H7 (cell line): Measurements from ENCODE around the gene NR2F1-AS1. TPM values are rescaled to one million over a fixed set of nuclear protein-coding genes. Genes with fewer than 3 reads are reported as not detected.
"Not testable (repeated sequence)": the region's sequence is repeated elsewhere in the genome, so short reads cannot be mapped to it uniquely, and the experiment has no call there.

Experiments
- DNase-seq: peaks from one replicate; pipeline ENCODE4 v3.0.0; 2012
- H3K27me3 ChIP-seq: 2 replicates; pipeline ENCODE4 v1.6.0; 2011; ENCODE audit warnings: mild to moderate bottlenecking, low read length; ENCODE audit not compliant: control insufficient read depth, insufficient read depth
- H3K36me3 ChIP-seq: replicated peaks from 2 replicates; pipeline ENCODE4 v1.5.1; 2011; ENCODE audit warnings: low read length; ENCODE audit not compliant: control insufficient read depth, insufficient read depth
- H3K4me3 ChIP-seq: 2 replicates; pipeline ENCODE4 v1.5.1; 2011; ENCODE audit warnings: low read depth, mild to moderate bottlenecking, control low read depth, low read length, moderate library complexity; ENCODE audit not compliant: insufficient read depth
- total RNA-seq: library from RNA; depleted of rRNA; stranded (reverse); fragments of >200 nt; shearing (Covaris generic); gene quantifications from 2 replicates; pipeline ENCODE4 v1.2.3, GENCODE V29; 2014

NR2F1-AS1 gene
- total RNA-seq, 1 experiment from 2014 or later = 1.1 TPM

DNA sequence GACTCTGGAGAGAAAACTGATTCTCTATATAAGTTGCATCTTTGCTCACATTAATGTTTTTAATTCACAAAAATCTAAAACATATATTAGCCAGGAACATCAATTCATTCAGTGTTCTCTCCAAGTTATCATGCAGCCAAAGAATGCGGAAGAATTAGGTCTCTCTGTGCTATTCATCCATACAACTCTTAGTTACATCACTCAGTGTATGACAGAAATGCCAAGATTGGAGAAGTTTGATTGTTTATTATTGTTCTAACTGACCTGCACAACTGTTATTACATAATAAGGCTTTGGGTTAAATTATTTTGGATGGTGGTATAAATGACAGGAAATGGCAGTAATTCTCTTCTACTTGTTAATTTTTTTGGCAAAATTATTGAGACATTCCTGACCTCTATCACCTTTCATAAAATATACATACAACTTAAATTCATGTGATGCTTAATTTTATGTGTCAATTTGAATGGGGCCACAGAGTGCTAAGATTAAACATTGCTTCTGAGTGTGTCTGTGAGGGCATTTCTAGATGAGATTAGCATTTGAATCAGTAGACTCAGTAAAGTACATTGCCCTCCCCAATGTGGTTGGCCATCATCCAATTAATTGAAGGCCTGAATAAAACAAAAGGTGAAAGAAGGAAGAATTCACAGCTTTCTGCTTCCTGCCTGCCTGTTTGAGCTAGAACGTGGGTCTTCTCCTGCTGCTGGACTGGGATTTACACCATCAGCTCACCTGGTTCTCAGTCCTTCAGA, 70.2 kb downstream of the NR2F1-AS1 start:
- H3K4me3 ChIP-seq = no peak overlapping the region
- DNase-seq = no peak
- no peaks in the 10 kb centered on the region for H3K27me3 ChIP-seq

GRCh38 chr5:93505553-93505952, 75.5 kb downstream of the NR2F1-AS1 start:
- not testable (repeated sequence) for DNase-seq, H3K4me3 ChIP-seq, H3K36me3 ChIP-seq, H3K27me3 ChIP-seq

More for the DNA sequence above, 70.2 kb downstream of the NR2F1-AS1 start:
- no peaks in the 10 kb centered on the region for H3K36me3 ChIP-seq

- Histone ChIP-seq H3K27me3 (no peaks in the 10 kb centered on the region), H3K4me3 (no peak overlapping the region)
- DNase-seq = no peak
Observed at GRCh38 chr5:93503598-93504067, 77.4 kb downstream of the NR2F1-AS1 start.

DNA sequence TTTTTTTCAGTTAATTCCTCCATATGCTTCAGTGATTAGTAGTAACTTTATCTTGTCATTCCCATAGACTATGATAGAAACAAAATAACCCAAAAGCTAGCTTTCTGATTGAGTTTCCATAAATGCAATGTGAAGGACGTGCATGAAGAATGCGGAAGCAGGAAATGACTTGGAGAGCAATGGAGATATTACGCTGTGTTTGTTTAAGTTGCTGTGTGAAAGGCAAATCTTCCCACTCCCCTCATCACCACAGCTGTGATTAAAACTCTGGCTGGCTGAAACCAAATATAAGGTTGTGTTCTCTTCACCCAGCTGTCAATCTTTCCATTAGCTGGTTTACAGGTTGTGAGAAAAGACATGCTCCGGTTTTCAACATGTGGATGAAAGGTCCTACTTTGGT, 83.9 kb downstream of the NR2F1-AS1 start:
- Histone ChIP-seq H3K4me3 (no peak overlapping the region), H3K36me3 (no peaks in the 10 kb centered on the region), H3K27me3 (no peaks in the 10 kb centered on the region)
- DNase-seq = no peak

More at GRCh38 chr5:93503598-93504067, 77.4 kb downstream of the NR2F1-AS1 start:
- H3K36me3 ChIP-seq = no peaks in the 10 kb centered on the region

GRCh38 chr5:93479982-93480509, 101.0 kb downstream of the NR2F1-AS1 start:
- Histone ChIP-seq H3K4me3 (no peak overlapping the region), H3K36me3 (no peaks in the 10 kb centered on the region), H3K27me3 (no peaks in the 10 kb centered on the region)
- DNase-seq = no peak

DNA sequence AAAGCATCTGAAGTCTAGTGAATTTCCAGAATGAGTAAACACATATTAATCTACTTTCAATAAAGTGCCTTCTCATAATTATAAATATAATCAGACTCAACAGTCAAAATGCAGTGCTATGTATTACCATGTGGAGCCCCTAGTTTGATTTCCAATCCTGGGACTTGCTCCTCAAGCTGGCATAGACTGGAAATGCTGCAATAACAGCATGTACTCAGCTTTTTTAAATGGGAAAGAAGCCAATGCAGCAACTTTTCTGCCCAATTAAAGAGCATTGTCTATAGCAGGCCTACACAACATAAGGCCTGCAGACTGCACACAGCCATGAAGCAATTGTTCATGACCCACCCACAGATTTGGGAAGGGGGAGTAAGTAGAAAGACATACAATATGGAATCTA, 103.2 kb downstream of the NR2F1-AS1 start:
- Histone ChIP-seq H3K27me3 (no peaks in the 10 kb centered on the region), H3K4me3 (no peak overlapping the region), H3K36me3 (no peaks in the 10 kb centered on the region)
- no peak for DNase-seq

DNA sequence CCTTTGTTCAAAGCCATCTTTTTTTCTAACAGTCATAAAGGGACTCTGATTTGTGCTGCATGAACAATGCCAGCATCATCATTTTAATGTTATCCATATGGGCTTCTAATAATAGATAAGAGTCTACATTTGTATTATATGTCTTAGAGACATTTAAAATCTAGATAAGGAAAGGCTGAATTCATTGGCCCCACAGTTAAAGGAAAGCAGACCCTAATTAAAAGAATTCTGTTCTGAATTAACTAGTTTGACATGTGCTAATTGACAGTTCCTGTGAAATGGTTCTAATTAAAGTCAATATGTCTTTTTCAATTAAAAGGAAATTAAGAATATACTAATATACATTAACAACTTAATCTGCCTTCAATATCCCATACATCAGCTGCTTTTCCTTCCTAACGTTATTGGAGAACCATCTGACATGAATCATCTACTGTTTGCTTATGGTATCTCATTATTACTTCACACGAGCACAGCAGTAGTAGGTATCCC, 104.7 kb downstream of the NR2F1-AS1 start:
- H3K36me3 ChIP-seq = no peaks in the 10 kb centered on the region
- DNase-seq = no peak
- H3K4me3 ChIP-seq = no peak overlapping the region
- H3K27me3 ChIP-seq = no peaks in the 10 kb centered on the region

- H3K27me3 ChIP-seq = no peaks in the 10 kb centered on the region
- no peak overlapping the region for H3K4me3 ChIP-seq
- no peak for DNase-seq
- H3K36me3 ChIP-seq = no peaks in the 10 kb centered on the region
Observed at GRCh38 chr5:93462916-93463315, 118.1 kb downstream of the NR2F1-AS1 start.

GRCh38 chr5:93461756-93462155, 119.3 kb downstream of the NR2F1-AS1 start:
- DNase-seq = no peak
- no peak overlapping the region for H3K4me3 ChIP-seq
- no peaks in the 10 kb centered on the region for H3K27me3 ChIP-seq
- H3K36me3 ChIP-seq = no peaks in the 10 kb centered on the region

DNA sequence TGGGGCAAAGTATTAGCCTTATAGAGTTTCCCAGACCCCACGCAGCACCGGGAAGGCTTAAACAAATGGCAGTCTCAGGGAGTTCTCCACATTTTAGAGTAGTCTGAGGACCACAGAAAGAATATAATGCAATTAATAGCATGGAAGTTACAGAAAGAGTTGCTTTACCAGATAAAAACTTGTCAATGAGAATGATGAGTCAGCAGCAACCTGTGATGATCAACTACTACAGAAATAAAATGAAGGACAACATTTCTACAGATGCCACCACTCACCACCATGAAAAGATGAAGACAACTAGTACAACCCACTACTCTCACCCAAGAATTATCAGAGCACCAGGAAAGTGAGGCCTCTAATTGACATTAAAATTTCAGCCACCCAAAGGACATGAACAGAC, 120.7 kb downstream of the NR2F1-AS1 start:
- no peak for DNase-seq
- Histone ChIP-seq H3K27me3 (no peaks in the 10 kb centered on the region), H3K4me3 (no peak overlapping the region), H3K36me3 (no peaks in the 10 kb centered on the region)

- not testable (repeated sequence) for H3K27me3 ChIP-seq, H3K4me3 ChIP-seq, DNase-seq, H3K36me3 ChIP-seq
Observed at GRCh38 chr5:93456796-93457195, 124.2 kb downstream of the NR2F1-AS1 start.

- Histone ChIP-seq H3K4me3 (no peak overlapping the region), H3K27me3 (no peaks in the 10 kb centered on the region), H3K36me3 (no peaks in the 10 kb centered on the region)
- DNase-seq = no peak
Observed at GRCh38 chr5:93454896-93455295, 126.1 kb downstream of the NR2F1-AS1 start.

DNA sequence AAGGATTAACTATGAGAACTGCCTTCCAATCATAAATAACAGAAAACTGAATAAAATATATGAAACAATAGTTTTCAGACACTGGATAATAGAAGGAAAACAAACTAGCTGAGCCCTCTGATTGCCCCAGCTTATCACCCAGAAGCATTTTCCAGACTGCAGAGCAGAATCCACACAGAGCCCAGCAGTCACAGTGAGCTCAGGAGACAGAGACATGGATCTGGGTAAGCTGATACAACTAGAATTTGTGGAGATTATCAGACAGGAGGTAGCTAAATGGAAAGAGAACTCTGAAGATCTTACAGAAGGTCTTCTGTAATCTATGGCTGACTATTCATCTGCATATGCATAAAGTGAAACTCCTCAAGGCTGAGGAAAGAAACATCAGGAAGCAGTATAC, 128.8 kb downstream of the NR2F1-AS1 start:
- Histone ChIP-seq H3K36me3 (no peaks in the 10 kb centered on the region), H3K27me3 (no peaks in the 10 kb centered on the region), H3K4me3 (no peak overlapping the region)
- no peak for DNase-seq

- Histone ChIP-seq H3K4me3 (no peak overlapping the region), H3K27me3 (no peaks in the 10 kb centered on the region), H3K36me3 (no peaks in the 10 kb centered on the region)
- no peak for DNase-seq
Observed at GRCh38 chr5:93438124-93438523, 142.9 kb downstream of the NR2F1-AS1 start.

DNA sequence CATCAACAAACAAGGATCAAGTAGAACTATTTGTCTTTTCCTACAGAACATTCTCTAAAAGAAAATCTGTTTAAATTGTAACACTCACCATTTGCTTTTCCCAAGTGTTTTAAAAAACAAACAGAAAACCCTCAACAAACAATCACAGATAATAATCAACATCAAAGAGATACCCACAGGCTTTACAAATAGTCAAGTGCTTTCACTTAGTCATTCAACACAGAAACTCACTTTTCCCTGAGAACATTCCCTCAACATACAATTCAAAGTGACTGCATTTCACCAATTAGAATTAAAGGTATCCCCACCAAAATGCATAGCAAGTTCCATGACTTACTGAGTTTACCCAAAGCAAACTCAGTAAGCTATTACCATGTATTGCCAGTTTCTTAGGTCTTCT, 144.9 kb downstream of the NR2F1-AS1 start:
- H3K27me3 ChIP-seq = no peaks in the 10 kb centered on the region
- no peaks in the 10 kb centered on the region for H3K36me3 ChIP-seq
- no peak overlapping the region for H3K4me3 ChIP-seq
- no peak for DNase-seq
